ENCODE results near the gene GATAD2A. TPM values are rescaled to one million over a fixed set of nuclear protein-coding genes. Genes with fewer than 3 reads are reported as not detected.

The GATAD2A gene
- total and polyA plus RNA-seq, 2 of the 13 experiments (the other 11 are each of a cell fraction or from before 2014, with no cell fraction given), result 16.8 to 28.6 TPM

DNA sequence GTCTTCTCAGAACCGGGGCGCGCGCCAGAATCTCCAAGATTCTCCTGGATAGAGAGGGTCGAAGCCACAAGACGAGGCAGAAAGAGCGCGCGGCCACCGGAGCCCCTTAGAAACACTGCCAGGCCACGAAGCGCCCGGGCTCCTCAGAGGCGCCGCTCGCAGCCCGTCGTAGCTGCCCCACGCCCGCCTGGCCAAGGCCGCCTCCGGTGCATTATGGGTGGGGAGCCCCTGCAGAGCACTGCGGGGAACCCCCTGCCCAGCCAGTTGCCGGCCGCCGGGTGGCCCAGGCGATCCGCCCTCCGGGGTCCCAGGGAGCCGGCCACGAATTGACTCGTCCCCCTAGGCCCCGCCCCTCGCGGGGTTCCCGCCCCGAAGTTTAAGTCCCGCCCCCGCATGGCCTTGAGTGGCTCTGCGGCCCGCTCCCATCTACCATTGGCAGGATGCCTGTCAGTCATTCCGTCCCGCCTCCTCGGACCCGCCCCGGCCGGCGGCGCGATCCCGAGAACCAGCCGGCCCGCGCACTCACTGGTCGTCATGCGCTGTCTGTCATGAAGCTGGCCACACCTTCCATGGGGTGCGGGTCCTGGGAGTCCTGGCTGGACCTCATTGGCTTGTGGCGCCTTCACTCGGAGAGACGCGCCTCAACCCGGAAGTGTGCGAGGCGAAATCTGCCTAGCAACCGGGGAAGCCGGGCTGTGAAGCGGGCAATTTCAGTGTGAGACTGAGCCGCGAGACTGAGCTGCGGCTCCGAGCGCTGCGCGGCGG lies 20.2 kb upstream of the GATAD2A start (continued):
- TF ChIP-seq MYC (CRISPR knock-in tag; IDR thresholded peaks at IDR 0.05; ENCODE audit: borderline replicate concordance) (peak; percentile 32; the same call in 1 of the 2 replicates), KLF13 (CRISPR knock-in tag; IDR thresholded peaks at IDR 0.05) (no peak)

DNA sequence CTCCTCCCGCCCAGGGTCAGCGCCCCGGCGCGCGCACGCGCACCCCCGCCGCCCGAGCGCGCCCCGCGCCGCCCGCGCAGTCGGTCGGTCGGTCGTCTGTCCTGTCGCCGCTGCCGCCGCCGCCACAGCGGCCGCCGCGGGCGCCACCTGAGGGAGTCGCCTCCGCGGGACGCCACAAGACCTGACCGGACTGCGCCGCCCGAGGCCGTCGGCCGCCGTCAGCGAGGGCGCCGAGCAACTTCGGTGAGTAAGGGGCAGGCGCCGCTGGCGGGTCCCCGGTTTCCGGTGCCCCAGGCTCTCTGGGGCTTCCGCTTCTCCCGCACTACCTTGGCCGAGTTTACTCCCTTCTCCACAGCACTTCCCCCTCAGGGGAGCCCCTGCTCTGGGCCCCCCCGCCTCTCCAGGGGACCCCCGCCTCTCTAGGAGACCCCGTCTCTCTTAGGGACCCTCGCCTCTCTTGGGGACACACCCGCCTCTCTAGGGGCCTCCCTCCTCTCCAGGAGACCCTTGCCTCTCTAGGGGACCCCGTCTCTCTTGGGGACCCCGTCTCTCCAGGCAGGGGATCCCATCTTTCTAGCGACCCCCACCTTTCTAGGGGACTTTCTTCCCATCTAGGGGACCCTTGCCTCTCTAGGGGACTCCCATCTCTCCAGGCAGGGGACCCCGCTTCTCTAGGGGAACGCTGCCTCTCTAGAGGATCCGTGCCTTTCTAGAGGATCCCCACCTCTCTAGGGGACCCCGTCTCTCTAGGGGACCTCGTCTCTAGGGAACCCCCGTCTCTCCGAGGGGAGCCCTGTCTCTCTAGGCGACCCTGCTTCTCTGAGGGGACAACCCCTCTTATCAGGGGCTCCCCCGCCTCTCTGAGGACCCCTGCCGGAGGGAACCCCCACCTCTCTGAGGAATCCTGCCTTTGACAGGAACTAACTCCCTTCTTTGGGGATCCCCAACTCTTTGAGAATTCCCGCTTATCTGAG lies 19.3 kb upstream of the GATAD2A start:
- ATAC-seq (peak; percentile 13), FAIRE-seq (no peak), DNase-seq (ENCODE audit: low spot score) (no peak)
- in situ Hi-C loops (cut with HindIII; ENCODE audit: extremely low pct_ligation_motif_present, low pct_unique_long_range_greater_than_20kb), result no loop called here
- ChIA-PET CTCF (ENCODE audit: low intra/inter-chr PET ratio, low total read pairs) (no interaction called here), POLR2A (interaction anchor here (0.7 to 1.6 kb wide), 9 partner anchors 11 to 258 kb away, joined by 3 to 24 read pairs (median 3); partner anchors contain the start of genes GATAD2A, GMIP and NDUFA13)
- Histone ChIP-seq H3K4me1 (ENCODE audit: insufficient read depth, low read length) (peaks cover 64% of the 10 kb centered on the region), H3K9me3 (ENCODE audit: low read length) (no peaks in the 10 kb centered on the region), H3K36me3 (replicated peaks in 1 of 2; ENCODE audit: control insufficient read depth in 1 of 2, insufficient read depth in 2 of 2, low read length in 2 of 2) (no peaks in the 10 kb centered on the region), H3K27me3 (ENCODE audit: control insufficient read depth in 1 of 2, insufficient read depth in 2 of 2, low read length in 2 of 2) (no peaks in the 10 kb centered on the region; a peak in 1 of 5 replicates), H3K4me2 (ENCODE audit: low read depth, low read length) (peak overlapping the region; percentile 82), H2AFZ (ENCODE audit: low read length) (no peak overlapping the region), H3K4me3 (replicated peaks in 1 of 3; ENCODE audit: insufficient read depth in 1 of 3, low read depth in 2 of 3, low read length in 3 of 3) (peak overlapping the region; percentile 73 to 87 (median 75)), H3K9ac (ENCODE audit: insufficient read depth, low read depth, low read length) (peak overlapping the region; percentile 89), H3K79me2 (ENCODE audit: insufficient read depth, low read length) (peaks cover 45% of the 10 kb centered on the region), H3K27ac (ENCODE audit: extremely low read length, insufficient read depth, low read length) (peak overlapping the region; percentile 86), H4K20me1 (ENCODE audit: insufficient read depth, low read length) (no peaks in the 10 kb centered on the region)
- intact Hi-C loops (cut with micrococcal nuclease; ENCODE audit: unreplicated experiment), result loop anchor here (1.0 kb wide), 2 partner anchors 9 to 20 kb away; no protein-coding TSS in a partner anchor
- 2% methylated on average over 16 of the region's 75 CpGs for WGBS (ENCODE audit: low lambda C conversion rate)
- no TSS peak for BruUV-seq (replicated peaks)
- TF ChIP-seq MTA3 (CRISPR knock-in tag; IDR thresholded peaks at IDR 0.05), result no peak
- 0 out of 2 replicates have a peak, but pooled peaks have one; percentile 11 for TF ChIP-seq KDM5B (CRISPR knock-in tag; IDR thresholded peaks at IDR 0.05; ENCODE audit: borderline replicate concordance)
- no peak for TF ChIP-seq KAT7 (CRISPR knock-in tag; IDR thresholded peaks at IDR 0.05; ENCODE audit: borderline replicate concordance)
- TF ChIP-seq ZNF383 (CRISPR knock-in tag; IDR thresholded peaks at IDR 0.05; ENCODE audit: borderline replicate concordance), result no peak
- no peak for TF ChIP-seq RARA (CRISPR knock-in tag; IDR thresholded peaks at IDR 0.05)
- TF ChIP-seq ZNF333 (CRISPR knock-in tag; IDR thresholded peaks at IDR 0.05; ENCODE audit: borderline replicate concordance), result no peak
- TF ChIP-seq MXI1 (IDR thresholded peaks at IDR 0.05; ENCODE audit: borderline replicate concordance, low read depth, low read length), result peak; percentile 1; the same call in 1 of the 3 replicates
- TF ChIP-seq, protein P1, sequence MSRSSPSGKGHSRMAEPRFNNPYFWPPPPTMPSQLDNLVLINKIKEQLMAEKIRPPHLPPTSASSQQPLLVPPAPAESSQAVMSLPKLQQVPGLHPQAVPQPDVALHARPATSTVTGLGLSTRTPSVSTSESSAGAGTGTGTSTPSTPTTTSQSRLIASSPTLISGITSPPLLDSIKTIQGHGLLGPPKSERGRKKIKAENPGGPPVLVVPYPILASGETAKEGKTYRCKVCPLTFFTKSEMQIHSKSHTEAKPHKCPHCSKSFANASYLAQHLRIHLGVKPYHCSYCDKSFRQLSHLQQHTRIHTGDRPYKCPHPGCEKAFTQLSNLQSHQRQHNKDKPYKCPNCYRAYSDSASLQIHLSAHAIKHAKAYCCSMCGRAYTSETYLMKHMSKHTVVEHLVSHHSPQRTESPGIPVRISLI (CRISPR knock-in tag; IDR thresholded peaks at IDR 0.05; ENCODE audit: borderline replicate concordance), result no peak
- no peak for TF ChIP-seq ZNF251 (CRISPR knock-in tag; IDR thresholded peaks at IDR 0.05)
- no peak for TF ChIP-seq HNRNPK (IDR thresholded peaks at IDR 0.05; ENCODE audit: low read depth, low read length, poor library complexity, severe bottlenecking)
